Parathyroid adenoma (tissue), 2 donors: ENCODE measurements around the gene TMSB10.

Experiments used
- H2AFZ ChIP-seq: fragments of 300-600 bp; sonication (generic); one replicate; pipeline ENCODE4 v1.7.0; 2017; ENCODE audit warnings: antibody characterized with exemption, mild to moderate bottlenecking
- H3K27ac ChIP-seq: fragments of 300-600 bp; sonication (generic); one replicate; pipeline ENCODE4 v1.7.0; 2017
- H3K27me3 ChIP-seq: fragments of 300-600 bp; sonication (generic); one replicate; pipeline ENCODE4 v1.7.0; 2017; ENCODE audit warnings: low read length; ENCODE audit not compliant: control insufficient read depth, insufficient read depth
- H3K36me3 ChIP-seq: fragments of 300-600 bp; sonication (generic); one replicate; pipeline ENCODE4 v1.7.0; 2017; ENCODE audit warnings: low read length; ENCODE audit not compliant: control insufficient read depth, insufficient read depth
- H3K4me1 ChIP-seq: fragments of 300-600 bp; sonication (generic); one replicate; pipeline ENCODE4 v1.7.0; 2017; ENCODE audit warnings: control low read depth
- H3K4me2 ChIP-seq: fragments of 300-600 bp; sonication (generic); one replicate; pipeline ENCODE4 v1.7.0; 2017; ENCODE audit warnings: low read length
- H3K4me3 ChIP-seq: fragments of 300-600 bp; sonication (generic); one replicate; pipeline ENCODE4 v1.7.0; 2017; ENCODE audit warnings: low read depth, low read length
- H3K79me2 ChIP-seq: fragments of 300-600 bp; sonication (generic); one replicate; pipeline ENCODE4 v1.7.0; 2017; ENCODE audit warnings: control low read depth
- H3K9ac ChIP-seq: fragments of 300-600 bp; sonication (generic); one replicate; pipeline ENCODE4 v1.7.0; 2017; ENCODE audit warnings: mild to moderate bottlenecking
- H3K9me3 ChIP-seq: fragments of 300-600 bp; sonication (generic); one replicate; pipeline ENCODE4 v1.7.0; 2017; ENCODE audit warnings: low read length; ENCODE audit not compliant: control insufficient read depth
- CTCF ChIP-seq: fragments of 300-600 bp; sonication (generic); IDR thresholded peaks from one replicate; pipeline ENCODE4 v1.7.0; 2017; ENCODE audit warnings: antibody characterized with exemption, mild to moderate bottlenecking
- donor health status: primary hyperparathyroidism.

Gene TMSB10

GRCh38 chr2:84902526-84902925, 2.9 kb upstream of the TMSB10 start:
- Histone ChIP-seq H3K9ac (no peak overlapping the region), H3K27ac (no peak overlapping the region), H3K4me1 (no peaks in the 10 kb centered on the region), H3K4me3 (no peak overlapping the region), H2AFZ (no peak overlapping the region), H3K9me3 (no peaks in the 10 kb centered on the region), H3K4me2 (no peak overlapping the region), H3K27me3 (no peaks in the 10 kb centered on the region), H3K36me3 (no peaks in the 10 kb centered on the region), H3K79me2 (no peaks in the 10 kb centered on the region)
- TF ChIP-seq CTCF: no peak

GRCh38 chr2:84904151-84904550, 1.3 kb upstream of the TMSB10 start:
- H3K27me3 ChIP-seq: no peaks in the 10 kb centered on the region
- no peak overlapping the region for H3K27ac ChIP-seq
- H3K9ac ChIP-seq: no peak overlapping the region
- no peaks in the 10 kb centered on the region for H3K36me3 ChIP-seq
- H3K9me3 ChIP-seq: no peaks in the 10 kb centered on the region
- no peaks in the 10 kb centered on the region for H3K4me1 ChIP-seq
- H2AFZ ChIP-seq: no peak overlapping the region
- H3K4me3 ChIP-seq: no peak overlapping the region
- no peak for TF ChIP-seq CTCF
- H3K79me2 ChIP-seq: no peaks in the 10 kb centered on the region
- H3K4me2 ChIP-seq: peak overlapping the region; percentile 57

GRCh38 chr2:84904717-84905174, 710 bp upstream of the TMSB10 start:
- Histone ChIP-seq H3K4me2 (peak overlapping the region; percentile 96), H3K36me3 (no peaks in the 10 kb centered on the region), H3K4me3 (peak overlapping the region; percentile 79), H3K27ac (peak overlapping the region; percentile 71), H2AFZ (peak overlapping the region; percentile 77), H3K27me3 (no peaks in the 10 kb centered on the region), H3K9me3 (no peaks in the 10 kb centered on the region), H3K4me1 (no peaks in the 10 kb centered on the region), H3K9ac (no peak overlapping the region), H3K79me2 (no peaks in the 10 kb centered on the region)
- TF ChIP-seq CTCF: no peak

- Histone ChIP-seq H3K4me1 (no peaks in the 10 kb centered on the region), H3K79me2 (no peaks in the 10 kb centered on the region), H3K27ac (peak overlapping the region; percentile 71), H3K4me3 (peak overlapping the region; percentile 79), H3K36me3 (no peaks in the 10 kb centered on the region), H2AFZ (peak overlapping the region; percentile 77), H3K4me2 (peak overlapping the region; percentile 96), H3K27me3 (no peaks in the 10 kb centered on the region), H3K9ac (peak overlapping the region; percentile 76), H3K9me3 (no peaks in the 10 kb centered on the region)
- TF ChIP-seq CTCF: no peak
These were observed 848 bp downstream of the TMSB10 start for GRCh38 chr2:84906108-84906899.
